SK-N-SH treated with all-trans-retinoic acid at 6 μM for 48 hours (cell line): ENCODE measurements around the gene FSD2.

Experiments used
- ATAC-seq: fragments of 200-7000 bp; cut with Tn5 transposase; 3 replicates; pipeline ENCODE4 v1.9.1; 2020; ENCODE audit warnings: mild to moderate bottlenecking, moderate library complexity
- ARNTL ChIP-seq: fragments of 450-650 bp; formaldehyde crosslinking; IDR thresholded peaks from 2 replicates; pipeline ENCODE4 v1.5.0; 2020; ENCODE audit warnings: low read depth, mild to moderate bottlenecking, moderate library complexity, borderline replicate concordance
- BACH2 ChIP-seq: fragments of 250-450 bp; sonication (Bioruptor Pico); IDR thresholded peaks from 2 replicates; pipeline ENCODE4 v1.9.0; 2021; ENCODE audit warnings: mild to moderate bottlenecking, borderline replicate concordance
- CSDC2 ChIP-seq: fragments of 250-450 bp; sonication (Bioruptor Pico); IDR thresholded peaks from 2 replicates; pipeline ENCODE4 v1.5.0; 2020; ENCODE audit warnings: mild to moderate bottlenecking, moderate library complexity
- ESRRG ChIP-seq: fragments of 250-450 bp; sonication (Bioruptor Pico); IDR thresholded peaks from 2 replicates; pipeline ENCODE4 v1.6.1; 2021; ENCODE audit warnings: mild to moderate bottlenecking
- GLIS3 ChIP-seq: fragments of 250-450 bp; sonication (Bioruptor Pico); IDR thresholded peaks from 2 replicates; pipeline ENCODE4 v1.5.0; 2020; ENCODE audit warnings: mild to moderate bottlenecking, moderate library complexity
- OSR1 ChIP-seq: fragments of 250-450 bp; sonication (Bioruptor Pico); IDR thresholded peaks from 2 replicates; pipeline ENCODE4 v1.8.0; 2022; ENCODE audit warnings: moderate library complexity, mild to moderate bottlenecking, inconsistent platforms
- SNAI2 ChIP-seq: fragments of 250-450 bp; sonication (Bioruptor Pico); IDR thresholded peaks from 2 replicates; pipeline ENCODE4 v1.5.0; 2020; ENCODE audit warnings: mild to moderate bottlenecking, moderate library complexity
- TCF4 ChIP-seq: fragments of 250-450 bp; sonication (Bioruptor Pico); IDR thresholded peaks from 2 replicates; pipeline ENCODE4 v1.8.0; 2021; ENCODE audit warnings: mild to moderate bottlenecking, moderate library complexity, borderline replicate concordance
- TOX ChIP-seq: fragments of 250-450 bp; sonication (Bioruptor Pico); IDR thresholded peaks from 2 replicates; pipeline ENCODE4 v1.8.0; 2021; ENCODE audit warnings: mild to moderate bottlenecking, moderate library complexity, borderline replicate concordance
- ZC3H10 ChIP-seq: fragments of 250-450 bp; sonication (Bioruptor Pico); IDR thresholded peaks from 2 replicates; pipeline ENCODE4 v1.5.1; 2021; ENCODE audit warnings: mild to moderate bottlenecking, moderate library complexity
- ZNF565 ChIP-seq: fragments of 450-650 bp; formaldehyde crosslinking; conservative IDR thresholded peaks from 2 replicates; pipeline ENCODE4 v1.5.0; 2020; ENCODE audit warnings: low read depth, mild to moderate bottlenecking, moderate library complexity
- ZNF70 ChIP-seq: fragments of 450-650 bp; formaldehyde crosslinking; IDR thresholded peaks from 2 replicates; pipeline ENCODE4 v1.5.0; 2020; ENCODE audit warnings: mild to moderate bottlenecking, moderate library complexity
- ZNF8 ChIP-seq: fragments of 450-650 bp; formaldehyde crosslinking; IDR thresholded peaks from 2 replicates; pipeline ENCODE4 v1.5.0; 2020; ENCODE audit warnings: mild to moderate bottlenecking, moderate library complexity
- TF ChIP-seq, protein P1 (sequence below): fragments of 250-450 bp; sonication (Bioruptor Pico); IDR thresholded peaks from 2 replicates; pipeline ENCODE4 v1.5.1; 2020; ENCODE audit warnings: low read depth, mild to moderate bottlenecking, moderate library complexity
- TF ChIP-seq, protein P2 (sequence below): fragments of 250-450 bp; sonication (Bioruptor Pico); IDR thresholded peaks from 2 replicates; pipeline ENCODE4 v1.8.0; 2021; ENCODE audit warnings: low read depth, mild to moderate bottlenecking, moderate library complexity, borderline replicate concordance
- TF ChIP-seq, protein P3 (sequence below): fragments of 250-450 bp; sonication (Bioruptor Pico); IDR thresholded peaks from 2 replicates; pipeline ENCODE4 v1.5.0; 2020; ENCODE audit warnings: mild to moderate bottlenecking, moderate library complexity
- TF ChIP-seq, protein P4 (sequence below): fragments of 250-450 bp; sonication (Bioruptor Pico); IDR thresholded peaks from 2 replicates; pipeline ENCODE4 v1.5.1; 2021; ENCODE audit warnings: mild to moderate bottlenecking, moderate library complexity

FSD2 gene

DNA sequence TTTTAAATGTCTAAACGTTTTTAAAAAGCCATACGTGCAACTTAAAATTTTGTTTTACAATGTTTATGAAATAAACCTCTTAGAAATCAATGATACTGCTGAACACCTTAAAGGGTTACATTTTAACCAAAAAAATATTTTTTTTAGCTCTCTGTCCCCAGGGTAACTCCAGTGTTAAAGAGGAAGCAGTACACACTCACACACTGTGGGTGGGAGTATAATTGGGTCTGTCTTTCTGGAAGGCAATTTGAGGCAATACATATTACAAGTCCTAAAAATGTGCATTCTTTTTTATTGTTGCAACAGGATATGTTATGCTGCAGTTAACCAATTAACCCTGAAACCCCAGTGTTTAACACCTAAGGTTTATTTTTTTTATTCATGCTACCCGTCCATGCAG, 37.7 kb upstream of the FSD2 start:
- ATAC-seq, result no peak
- TF ChIP-seq, protein P1, sequence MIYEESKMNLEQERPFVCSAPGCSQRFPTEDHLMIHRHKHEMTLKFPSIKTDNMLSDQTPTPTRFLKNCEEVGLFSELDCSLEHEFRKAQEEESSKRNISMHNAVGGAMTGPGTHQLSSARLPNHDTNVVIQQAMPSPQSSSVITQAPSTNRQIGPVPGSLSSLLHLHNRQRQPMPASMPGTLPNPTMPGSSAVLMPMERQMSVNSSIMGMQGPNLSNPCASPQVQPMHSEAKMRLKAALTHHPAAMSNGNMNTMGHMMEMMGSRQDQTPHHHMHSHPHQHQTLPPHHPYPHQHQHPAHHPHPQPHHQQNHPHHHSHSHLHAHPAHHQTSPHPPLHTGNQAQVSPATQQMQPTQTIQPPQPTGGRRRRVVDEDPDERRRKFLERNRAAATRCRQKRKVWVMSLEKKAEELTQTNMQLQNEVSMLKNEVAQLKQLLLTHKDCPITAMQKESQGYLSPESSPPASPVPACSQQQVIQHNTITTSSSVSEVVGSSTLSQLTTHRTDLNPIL (CRISPR knock-in tag), result no peak
- TF ChIP-seq, protein P2, sequence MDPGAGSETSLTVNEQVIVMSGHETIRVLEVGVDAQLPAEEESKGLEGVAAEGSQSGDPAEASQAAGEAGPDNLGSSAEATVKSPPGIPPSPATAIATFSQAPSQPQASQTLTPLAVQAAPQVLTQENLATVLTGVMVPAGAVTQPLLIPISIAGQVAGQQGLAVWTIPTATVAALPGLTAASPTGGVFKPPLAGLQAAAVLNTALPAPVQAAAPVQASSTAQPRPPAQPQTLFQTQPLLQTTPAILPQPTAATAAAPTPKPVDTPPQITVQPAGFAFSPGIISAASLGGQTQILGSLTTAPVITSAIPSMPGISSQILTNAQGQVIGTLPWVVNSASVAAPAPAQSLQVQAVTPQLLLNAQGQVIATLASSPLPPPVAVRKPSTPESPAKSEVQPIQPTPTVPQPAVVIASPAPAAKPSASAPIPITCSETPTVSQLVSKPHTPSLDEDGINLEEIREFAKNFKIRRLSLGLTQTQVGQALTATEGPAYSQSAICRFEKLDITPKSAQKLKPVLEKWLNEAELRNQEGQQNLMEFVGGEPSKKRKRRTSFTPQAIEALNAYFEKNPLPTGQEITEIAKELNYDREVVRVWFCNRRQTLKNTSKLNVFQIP (CRISPR knock-in tag), result no peak
- TF ChIP-seq, protein P3, sequence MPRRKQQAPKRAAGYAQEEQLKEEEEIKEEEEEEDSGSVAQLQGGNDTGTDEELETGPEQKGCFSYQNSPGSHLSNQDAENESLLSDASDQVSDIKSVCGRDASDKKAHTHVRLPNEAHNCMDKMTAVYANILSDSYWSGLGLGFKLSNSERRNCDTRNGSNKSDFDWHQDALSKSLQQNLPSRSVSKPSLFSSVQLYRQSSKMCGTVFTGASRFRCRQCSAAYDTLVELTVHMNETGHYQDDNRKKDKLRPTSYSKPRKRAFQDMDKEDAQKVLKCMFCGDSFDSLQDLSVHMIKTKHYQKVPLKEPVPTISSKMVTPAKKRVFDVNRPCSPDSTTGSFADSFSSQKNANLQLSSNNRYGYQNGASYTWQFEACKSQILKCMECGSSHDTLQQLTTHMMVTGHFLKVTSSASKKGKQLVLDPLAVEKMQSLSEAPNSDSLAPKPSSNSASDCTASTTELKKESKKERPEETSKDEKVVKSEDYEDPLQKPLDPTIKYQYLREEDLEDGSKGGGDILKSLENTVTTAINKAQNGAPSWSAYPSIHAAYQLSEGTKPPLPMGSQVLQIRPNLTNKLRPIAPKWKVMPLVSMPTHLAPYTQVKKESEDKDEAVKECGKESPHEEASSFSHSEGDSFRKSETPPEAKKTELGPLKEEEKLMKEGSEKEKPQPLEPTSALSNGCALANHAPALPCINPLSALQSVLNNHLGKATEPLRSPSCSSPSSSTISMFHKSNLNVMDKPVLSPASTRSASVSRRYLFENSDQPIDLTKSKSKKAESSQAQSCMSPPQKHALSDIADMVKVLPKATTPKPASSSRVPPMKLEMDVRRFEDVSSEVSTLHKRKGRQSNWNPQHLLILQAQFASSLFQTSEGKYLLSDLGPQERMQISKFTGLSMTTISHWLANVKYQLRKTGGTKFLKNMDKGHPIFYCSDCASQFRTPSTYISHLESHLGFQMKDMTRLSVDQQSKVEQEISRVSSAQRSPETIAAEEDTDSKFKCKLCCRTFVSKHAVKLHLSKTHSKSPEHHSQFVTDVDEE (CRISPR knock-in tag), result no peak
- no peak for TF ChIP-seq GLIS3 (CRISPR knock-in tag)

DNA sequence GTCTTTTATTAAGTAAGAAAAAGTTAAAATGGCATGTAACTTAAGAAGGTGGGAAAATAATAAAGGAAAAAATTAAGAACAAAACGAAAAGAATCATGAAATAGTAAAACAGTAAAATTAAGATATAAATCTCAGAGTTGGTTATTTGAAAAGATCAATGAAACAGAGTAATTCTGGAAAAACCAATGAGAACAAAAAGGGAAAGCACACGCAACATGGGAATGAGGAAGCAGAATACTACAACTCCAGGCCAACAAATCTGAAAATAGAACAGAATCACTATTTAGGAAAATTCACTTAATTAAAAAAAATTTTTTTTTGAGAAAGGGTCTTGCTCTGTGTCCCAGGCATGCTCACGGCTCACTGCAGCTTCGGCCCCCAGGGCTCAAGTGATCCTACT, 34.3 kb upstream of the FSD2 start:
- no peak for ATAC-seq
- TF ChIP-seq TOX (CRISPR knock-in tag), result no peak
- no peak for TF ChIP-seq ZNF565 (CRISPR knock-in tag)
- TF ChIP-seq BACH2 (CRISPR knock-in tag), result no peak
- no peak for TF ChIP-seq ARNTL
- no peak for TF ChIP-seq OSR1 (CRISPR knock-in tag)
- TF ChIP-seq, protein P1 (CRISPR knock-in tag), result no peak
- TF ChIP-seq, protein P4, sequence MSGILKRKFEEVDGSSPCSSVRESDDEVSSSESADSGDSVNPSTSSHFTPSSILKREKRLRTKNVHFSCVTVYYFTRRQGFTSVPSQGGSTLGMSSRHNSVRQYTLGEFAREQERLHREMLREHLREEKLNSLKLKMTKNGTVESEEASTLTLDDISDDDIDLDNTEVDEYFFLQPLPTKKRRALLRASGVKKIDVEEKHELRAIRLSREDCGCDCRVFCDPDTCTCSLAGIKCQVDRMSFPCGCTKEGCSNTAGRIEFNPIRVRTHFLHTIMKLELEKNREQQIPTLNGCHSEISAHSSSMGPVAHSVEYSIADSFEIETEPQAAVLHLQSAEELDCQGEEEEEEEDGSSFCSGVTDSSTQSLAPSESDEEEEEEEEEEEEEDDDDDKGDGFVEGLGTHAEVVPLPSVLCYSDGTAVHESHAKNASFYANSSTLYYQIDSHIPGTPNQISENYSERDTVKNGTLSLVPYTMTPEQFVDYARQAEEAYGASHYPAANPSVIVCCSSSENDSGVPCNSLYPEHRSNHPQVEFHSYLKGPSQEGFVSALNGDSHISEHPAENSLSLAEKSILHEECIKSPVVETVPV (CRISPR knock-in tag), result no peak

DNA sequence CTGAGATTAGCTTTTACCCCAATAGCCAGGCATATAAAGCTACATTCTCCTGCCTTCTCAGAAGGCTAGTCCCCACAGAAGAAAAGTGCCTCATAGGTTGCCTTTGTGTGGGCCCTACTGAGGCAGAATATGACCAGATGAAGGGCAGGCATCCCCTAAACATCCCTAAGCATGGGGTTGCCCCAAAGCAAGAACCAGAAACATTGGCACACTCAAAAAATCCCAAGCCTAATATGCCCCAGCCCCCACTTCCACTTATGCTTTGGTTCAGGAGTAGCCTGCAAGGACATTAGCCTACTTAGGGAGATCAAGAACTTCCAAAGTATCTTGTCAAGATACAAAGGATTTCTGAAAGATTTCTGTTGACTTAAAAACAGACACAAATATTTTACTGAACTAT, 33.3 kb upstream of the FSD2 start:
- ATAC-seq, result no peak
- TF ChIP-seq ZNF8 (CRISPR knock-in tag) (no peak), TCF4 (CRISPR knock-in tag) (no peak), GLIS3 (CRISPR knock-in tag) (no peak), CSDC2 (no peak)

DNA sequence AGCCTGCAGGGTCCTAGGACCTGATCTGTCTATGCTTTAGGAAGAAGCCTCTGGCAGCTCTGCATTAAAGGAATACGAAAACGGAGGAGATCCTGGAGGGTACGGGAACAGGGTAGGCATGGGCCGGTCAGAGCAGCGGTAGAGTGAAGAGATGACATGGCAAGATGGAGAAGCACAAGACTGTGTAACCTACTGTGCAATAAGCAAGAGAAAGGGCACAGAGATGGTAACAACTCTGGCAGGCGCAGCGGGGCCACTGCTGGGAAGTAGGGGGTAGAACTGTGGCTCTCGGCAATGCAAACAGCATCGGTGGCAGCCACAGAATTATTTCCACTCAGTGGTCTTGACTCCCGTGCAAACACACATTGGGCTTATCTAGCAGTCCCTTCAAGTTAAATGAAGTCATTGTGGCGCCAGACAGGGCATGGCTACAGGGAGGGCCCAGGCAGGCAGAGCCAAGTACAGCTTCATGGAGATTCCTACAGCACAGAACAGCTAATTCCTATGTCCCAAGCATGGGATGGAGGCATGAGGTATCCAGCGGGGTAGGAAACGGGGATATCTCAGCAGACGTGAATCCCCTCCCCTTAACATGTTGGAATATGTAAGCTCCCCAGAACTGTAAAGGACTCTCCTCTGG, 32.3 kb upstream of the FSD2 start:
- TF ChIP-seq ESRRG (CRISPR knock-in tag), result no peak
- no peak; the same call in 2 of the 3 replicates for ATAC-seq

DNA sequence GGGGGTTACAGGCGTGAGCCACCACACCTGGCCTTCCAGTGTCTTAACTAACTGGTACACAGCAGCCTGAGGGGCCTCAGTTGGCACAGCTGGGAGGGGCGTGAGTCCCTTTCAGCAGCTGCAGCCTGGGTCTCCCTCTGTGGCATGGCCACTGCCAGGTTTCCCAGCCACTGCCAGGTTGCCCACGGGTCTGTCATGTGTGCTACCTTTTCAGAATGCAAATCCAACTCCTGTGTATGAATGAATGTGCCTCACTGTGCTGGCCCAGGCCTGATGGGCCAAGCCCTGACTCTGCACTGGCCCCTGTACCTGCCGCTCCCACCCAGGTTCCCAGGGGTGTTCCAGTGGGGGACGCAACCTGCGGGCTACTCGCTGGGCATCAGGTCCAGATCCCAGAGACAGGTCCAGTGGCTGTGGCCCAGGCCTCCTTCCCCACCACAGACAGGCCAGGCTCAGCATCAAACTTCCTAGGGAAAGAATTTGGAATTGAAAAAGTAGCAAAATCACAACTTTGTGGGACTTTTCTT, 29.6 kb upstream of the FSD2 start:
- TF ChIP-seq ZC3H10 (CRISPR knock-in tag) (no peak), SNAI2 (CRISPR knock-in tag) (no peak), ZNF70 (CRISPR knock-in tag) (no peak)
- TF ChIP-seq, protein P4 (CRISPR knock-in tag), result no peak
- TF ChIP-seq, all 23 proteins: peak for 0

More for the DNA sequence above, 29.6 kb upstream of the FSD2 start:
- no peak for ATAC-seq
